GM18526 (cell line): ENCODE data around the gene DISC1.

Experiments
- POLR2A ChIP-seq: IDR thresholded peaks from 3 replicates; pipeline ENCODE4 v1.6.1; 2011; ENCODE audit not compliant: insufficient read length; ENCODE audit errors: extremely low read depth

The DISC1 gene

GRCh38 chr1:231918239-231919015 lies 291.8 kb downstream of the DISC1 start:
- TF ChIP-seq POLR2A = no peak

- TF ChIP-seq POLR2A = no peak
Observed at GRCh38 chr1:231919239-231919885, 292.8 kb downstream of the DISC1 start.

GRCh38 chr1:231919886-231920285 lies 293.3 kb downstream of the DISC1 start:
- TF ChIP-seq POLR2A = no peak

- no peak for TF ChIP-seq POLR2A
Observed at GRCh38 chr1:231921646-231922345, 295.2 kb downstream of the DISC1 start.

GRCh38 chr1:231923491-231924041 lies 297.0 kb downstream of the DISC1 start:
- no peak for TF ChIP-seq POLR2A

- TF ChIP-seq POLR2A = no peak
Observed at GRCh38 chr1:231924180-231924579, 297.6 kb downstream of the DISC1 start.

GRCh38 chr1:231925864-231926263 lies 299.3 kb downstream of the DISC1 start:
- no peak for TF ChIP-seq POLR2A

GRCh38 chr1:231926340-231926739 lies 299.8 kb downstream of the DISC1 start:
- no peak for TF ChIP-seq POLR2A

- TF ChIP-seq POLR2A = no peak
Observed at GRCh38 chr1:231926933-231927332, 300.3 kb downstream of the DISC1 start.

- TF ChIP-seq POLR2A = no peak
Observed at GRCh38 chr1:231927431-231927830, 300.8 kb downstream of the DISC1 start.

- no peak for TF ChIP-seq POLR2A
Observed at GRCh38 chr1:231929311-231929710, 302.7 kb downstream of the DISC1 start.

GRCh38 chr1:231930257-231930947 lies 303.8 kb downstream of the DISC1 start:
- no peak for TF ChIP-seq POLR2A

GRCh38 chr1:231931146-231931545 lies 304.6 kb downstream of the DISC1 start:
- no peak for TF ChIP-seq POLR2A

- no peak for TF ChIP-seq POLR2A
Observed at GRCh38 chr1:231931846-231932454, 305.4 kb downstream of the DISC1 start.

- TF ChIP-seq POLR2A = no peak
Observed at GRCh38 chr1:231933711-231934626, 307.4 kb downstream of the DISC1 start.
